ENCODE data around the gene LRRC36. TPM values are rescaled to one million over a fixed set of nuclear protein-coding genes. Genes with fewer than 3 reads are reported as not detected.

The LRRC36 gene
- total and polyA plus RNA-seq, 10 of the 15 experiments (the other 5 are each of a cell fraction or from before 2014, with no cell fraction given), result 0.45 to 2.0 (median 0.75) TPM; not detected in 1

DNA sequence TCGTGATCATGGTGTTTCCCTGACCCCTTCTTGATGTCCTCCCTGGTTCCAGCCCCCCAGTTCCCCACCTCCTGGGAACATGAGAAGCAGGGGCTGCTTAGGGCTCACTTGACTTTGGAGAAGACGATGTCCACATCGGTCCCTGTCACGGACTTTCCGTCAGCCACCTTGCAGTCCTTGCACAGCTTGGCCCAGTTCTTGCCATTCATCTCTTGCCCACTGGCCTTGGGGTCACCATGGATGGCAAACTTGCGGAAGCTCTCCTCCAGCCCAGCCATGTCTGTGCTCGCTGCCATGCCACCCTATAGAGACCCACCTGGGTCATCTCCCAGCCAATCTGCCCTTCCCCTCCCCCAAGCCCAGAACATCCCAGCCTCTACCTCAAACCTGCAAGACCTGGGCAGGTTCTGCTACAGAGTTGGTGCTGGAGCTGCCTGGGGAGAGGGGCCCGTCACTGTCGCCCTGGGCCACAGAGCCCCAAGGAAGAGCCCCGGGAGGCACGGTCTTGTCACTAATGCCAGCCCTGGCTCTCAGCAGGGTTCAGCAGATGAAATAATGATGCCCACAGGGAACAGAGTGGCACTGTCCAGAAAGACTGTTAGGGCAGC, 64.3 kb downstream of the LRRC36 start:
- intact Hi-C loops (cut with micrococcal nuclease; ENCODE audit: unreplicated experiment) (no loop called here), in situ Hi-C loops (cut with MboI) (no loop called here)
- RAD21 ChIA-PET (ENCODE audit: unreplicated experiment), result no interaction called here
- H3K4me2 ChIP-seq (ENCODE audit: control insufficient read depth, insufficient read depth), result no peak overlapping the region
- H3K4me1 ChIP-seq (ENCODE audit: control insufficient read depth, insufficient read depth, low read length), result no peaks in the 10 kb centered on the region
- 69% methylated on average over 10 of the region's 11 CpGs for WGBS (ENCODE audit: insufficient coverage, insufficient replicate concordance, low lambda C conversion rate, missing lambda C conversion rate)
- H3K36me3 ChIP-seq (ENCODE audit: control insufficient read depth in 2 of 2, insufficient read depth in 2 of 2, low read length in 1 of 2), result no peaks in the 10 kb centered on the region
- no peaks in the 10 kb centered on the region for H4K20me1 ChIP-seq (ENCODE audit: control insufficient read depth, insufficient read depth)
- no TSS peak for BruUV-seq (replicated peaks)
- no peaks in the 10 kb centered on the region for H3K9me3 ChIP-seq (replicated peaks; ENCODE audit: control insufficient read depth, insufficient read depth, low read length)
- H3K4me3 ChIP-seq, result no peak overlapping the region
- FAIRE-seq (no peak), DNase-seq (ENCODE audit: low read depth, low spot score) (no peak), ATAC-seq (no peak)
- no peaks in the 10 kb centered on the region for H3K79me2 ChIP-seq (ENCODE audit: control insufficient read depth, insufficient read depth, low read length)
- H3K27ac ChIP-seq (ENCODE audit: control insufficient read depth, insufficient read depth), result no peak overlapping the region
- POLR2A ChIA-PET, result no interaction called here
- no peak for TF ChIP-seq SUZ12 (IDR thresholded peaks at IDR 0.05; ENCODE audit: unreplicated experiment)
- no peak for TF ChIP-seq KDM1A (IDR thresholded peaks at IDR 0.05; ENCODE audit: borderline replicate concordance)
- TF ChIP-seq ZNF622 (IDR thresholded peaks at IDR 0.05), result no peak
- TF ChIP-seq ZNF217 (IDR thresholded peaks at IDR 0.05), result no peak
- TF ChIP-seq SPI1 (IDR thresholded peaks at IDR 0.05; ENCODE audit: borderline replicate concordance, insufficient read depth, low read depth, low read length), result no peak
- no peak for TF ChIP-seq ESRRA (IDR thresholded peaks at IDR 0.05; ENCODE audit: low read length)
- no peak for TF ChIP-seq ATF7 (IDR thresholded peaks at IDR 0.05; ENCODE audit: low read depth)
- TF ChIP-seq SP1 (IDR thresholded peaks at IDR 0.05; ENCODE audit: low read depth, low read length), result no peak
- no peak for TF ChIP-seq RFX5 (IDR thresholded peaks at IDR 0.05; ENCODE audit: low read depth, low read length)
- peaks cover 5 to 17% of the 10 kb centered on the region in 2 experiments for H3K27me3 ChIP-seq (replicated peaks in 1 of 2; ENCODE audit: control insufficient read depth in 2 of 2, insufficient read depth in 2 of 2, low read length in 1 of 2)
- H2AFZ ChIP-seq (ENCODE audit: control insufficient read depth, low read depth, low read length), result no peak overlapping the region
- SMC1A ChIA-PET (ENCODE audit: uncharacterized antibody, unreplicated experiment), result no interaction called here
- H3K9ac ChIP-seq (ENCODE audit: control insufficient read depth, insufficient read depth, low read length), result no peak overlapping the region
- CTCF ChIA-PET, result no interaction called here
